Effector memory CD4-positive, alpha-beta T cell (primary cell): ENCODE measurements around the gene CSH1.
"Not testable (repeated sequence)": the region's sequence is repeated elsewhere in the genome, so short reads cannot be mapped to it uniquely, and the experiment has no call there.

Experiments
- DNase-seq, 3 donors: peaks; one replicate each; pipeline ENCODE4 v3.0.0-alpha.2; 2020
- H3K27ac ChIP-seq: 2 replicates; pipeline ENCODE4 v1.7.0; 2013; ENCODE audit warnings: mild to moderate bottlenecking, low read length, moderate library complexity; ENCODE audit not compliant: insufficient read depth, poor library complexity, severe bottlenecking
- H3K27me3 ChIP-seq: replicated peaks from 2 replicates; pipeline ENCODE4 v1.7.0; 2013; ENCODE audit warnings: mild to moderate bottlenecking, low read length; ENCODE audit not compliant: insufficient read depth, control insufficient read depth, poor library complexity, severe bottlenecking
- H3K36me3 ChIP-seq: 2 replicates; pipeline ENCODE4 v1.7.0; 2013; ENCODE audit warnings: mild to moderate bottlenecking, low read length, moderate library complexity; ENCODE audit not compliant: control insufficient read depth, insufficient read depth
- H3K4me1 ChIP-seq: 2 replicates; pipeline ENCODE4 v1.7.0; 2013; ENCODE audit warnings: low read length, mild to moderate bottlenecking; ENCODE audit not compliant: control insufficient read depth, insufficient read depth, poor library complexity, severe bottlenecking
- H3K4me3 ChIP-seq: 2 replicates; pipeline ENCODE4 v1.7.0; 2013; ENCODE audit warnings: low read length, low read depth, mild to moderate bottlenecking; ENCODE audit not compliant: insufficient read depth, poor library complexity, severe bottlenecking
- H3K9me3 ChIP-seq: 2 replicates; pipeline ENCODE4 v1.7.0; 2013; ENCODE audit warnings: mild to moderate bottlenecking, low read length, moderate library complexity; ENCODE audit not compliant: control insufficient read depth

The CSH1 gene

GRCh38 chr17:63885119-63885518 is 11.3 kb downstream of the CSH1 start:
- DNase-seq = not testable (repeated sequence)

GRCh38 chr17:63882626-63883126 is 13.7 kb downstream of the CSH1 start:
- H3K4me1 ChIP-seq, H3K36me3 ChIP-seq, H3K9me3 ChIP-seq, H3K4me3 ChIP-seq, DNase-seq, H3K27ac ChIP-seq, H3K27me3 ChIP-seq: not testable (repeated sequence)

More at GRCh38 chr17:63885119-63885518, 11.3 kb downstream of the CSH1 start:
- H3K4me3 ChIP-seq, H3K9me3 ChIP-seq, H3K27me3 ChIP-seq, H3K27ac ChIP-seq, H3K4me1 ChIP-seq, H3K36me3 ChIP-seq: not testable (repeated sequence)

GRCh38 chr17:63881935-63882601 is 14.3 kb downstream of the CSH1 start, which contains the start of gene GH2:
Gene GH2 (minus strand): TSS chr17:63881944. CDS start chr17:63881801, 143 bp downstream.
- DNase-seq = peak; percentile 17 to 42 (median 23)
- H3K9me3 ChIP-seq = no peaks in the 10 kb centered on the region
- H3K4me3 ChIP-seq = no peak within 1 kb of the TSS
- H3K27me3 ChIP-seq = no peaks in the 10 kb centered on the region
- no peaks in the 10 kb centered on the region for H3K36me3 ChIP-seq
- no peaks in the 10 kb centered on the region for H3K4me1 ChIP-seq
- no peak within 1 kb of the TSS for H3K27ac ChIP-seq

- H3K36me3 ChIP-seq, H3K4me3 ChIP-seq, DNase-seq, H3K27me3 ChIP-seq, H3K4me1 ChIP-seq, H3K9me3 ChIP-seq, H3K27ac ChIP-seq: not testable (repeated sequence)
These were observed 15.0 kb downstream of the CSH1 start for GRCh38 chr17:63881337-63881736.

GRCh38 chr17:63880706-63881105 is 15.7 kb downstream of the CSH1 start:
- DNase-seq = no peak
- H3K36me3 ChIP-seq = no peaks in the 10 kb centered on the region
- H3K27me3 ChIP-seq = no peaks in the 10 kb centered on the region
- no peaks in the 10 kb centered on the region for H3K9me3 ChIP-seq
- H3K27ac ChIP-seq = no peak overlapping the region
- no peaks in the 10 kb centered on the region for H3K4me1 ChIP-seq
- H3K4me3 ChIP-seq = no peak overlapping the region

GRCh38 chr17:63878413-63878812 is 18.0 kb downstream of the CSH1 start:
- not testable (repeated sequence) for H3K4me1 ChIP-seq, H3K27me3 ChIP-seq, H3K9me3 ChIP-seq, H3K4me3 ChIP-seq, H3K27ac ChIP-seq, DNase-seq, H3K36me3 ChIP-seq

GRCh38 chr17:63874693-63875092 is 21.7 kb downstream of the CSH1 start:
- H3K27me3 ChIP-seq, H3K9me3 ChIP-seq, H3K4me3 ChIP-seq, H3K4me1 ChIP-seq, H3K36me3 ChIP-seq, H3K27ac ChIP-seq, DNase-seq: not testable (repeated sequence)

- not testable (repeated sequence) for DNase-seq
These were observed 22.2 kb downstream of the CSH1 start for GRCh38 chr17:63874061-63874626.

GRCh38 chr17:63873577-63873976 is 22.8 kb downstream of the CSH1 start, which contains the start of gene CSH2:
Gene CSH2 (minus strand): TSS chr17:63873677. CDS start chr17:63873614, 63 bp downstream.
- H3K4me1 ChIP-seq, H3K9me3 ChIP-seq, H3K4me3 ChIP-seq, DNase-seq, H3K27me3 ChIP-seq, H3K27ac ChIP-seq, H3K36me3 ChIP-seq: not testable (repeated sequence)

More at GRCh38 chr17:63874061-63874626, 22.2 kb downstream of the CSH1 start:
- H3K27ac ChIP-seq, H3K4me3 ChIP-seq, H3K36me3 ChIP-seq, H3K4me1 ChIP-seq, H3K27me3 ChIP-seq, H3K9me3 ChIP-seq: not testable (repeated sequence)

- not testable (repeated sequence) for DNase-seq, H3K27me3 ChIP-seq, H3K9me3 ChIP-seq, H3K27ac ChIP-seq, H3K36me3 ChIP-seq, H3K4me3 ChIP-seq, H3K4me1 ChIP-seq
These were observed 24.6 kb downstream of the CSH1 start for GRCh38 chr17:63871646-63872365.
